HUES64 (cell line): ENCODE measurements around the gene NUP93.

Experiments used
- H3K27ac ChIP-seq: 2 replicates; pipeline ENCODE4 v1.7.0; 2013; ENCODE audit warnings: low read depth, low read length, inconsistent platforms
- H3K27me3 ChIP-seq: 2 replicates; pipeline ENCODE4 v1.6.1; 2013; ENCODE audit warnings: mild to moderate bottlenecking, low read length; ENCODE audit not compliant: insufficient read depth
- H3K36me3 ChIP-seq: 2 replicates; pipeline ENCODE4 v1.6.1; 2013; ENCODE audit warnings: mild to moderate bottlenecking, low read length; ENCODE audit not compliant: insufficient read depth
- H3K4me1 ChIP-seq: 2 replicates; pipeline ENCODE4 v1.6.1; 2013; ENCODE audit warnings: mild to moderate bottlenecking, low read length, moderate library complexity; ENCODE audit not compliant: insufficient read depth
- H3K4me3 ChIP-seq: 2 replicates; pipeline ENCODE4 v1.5.1; 2013; ENCODE audit warnings: mild to moderate bottlenecking, low read length, moderate library complexity
- H3K9ac ChIP-seq: 2 replicates; pipeline ENCODE4 v1.6.1; 2013; ENCODE audit warnings: mild to moderate bottlenecking, low read depth, low read length
- H3K9me3 ChIP-seq: 2 replicates; pipeline ENCODE4 v1.6.1; 2013; ENCODE audit warnings: low read depth, low read length; ENCODE audit not compliant: insufficient read depth
- WGBS: fragments of 150-250, 120-280 bp; methylation state at CpG from one replicate; pipeline ENCODE4 v1.1.7; 2013; ENCODE audit warnings: missing lambda C conversion rate; 5-methylcytosine and 5-hydroxymethylcytosine counted together

Gene NUP93

GRCh38 chr16:56851671-56852400, 121.9 kb downstream of the NUP93 start:
- Histone ChIP-seq H3K4me3 (no peak overlapping the region), H3K9me3 (no peaks in the 10 kb centered on the region), H3K27ac (no peak overlapping the region), H3K4me1 (peaks cover 24% of the 10 kb centered on the region; the same call in 1 of the 2 replicates), H3K27me3 (no peaks in the 10 kb centered on the region), H3K36me3 (no peaks in the 10 kb centered on the region), H3K9ac (no peak overlapping the region)
- 61% methylated on average over 7 of the region's 8 CpGs for WGBS

- no peak overlapping the region for H3K9ac ChIP-seq
- 82% methylated on average over 3 of the region's 3 CpGs for WGBS
- no peak overlapping the region for H3K27ac ChIP-seq
- H3K4me3 ChIP-seq, result no peak overlapping the region
- H3K4me1 ChIP-seq, result peaks cover 24% of the 10 kb centered on the region; the same call in 1 of the 2 replicates
- H3K27me3 ChIP-seq, result no peaks in the 10 kb centered on the region
- H3K36me3 ChIP-seq, result no peaks in the 10 kb centered on the region
- H3K9me3 ChIP-seq, result no peaks in the 10 kb centered on the region
Measured at GRCh38 chr16:56852401-56852730, 122.4 kb downstream of the NUP93 start.

- Histone ChIP-seq H3K9me3 (no peaks in the 10 kb centered on the region), H3K36me3 (no peaks in the 10 kb centered on the region), H3K27me3 (no peaks in the 10 kb centered on the region), H3K4me3 (no peak overlapping the region), H3K4me1 (peaks cover 23% of the 10 kb centered on the region; the same call in 1 of the 2 replicates), H3K9ac (no peak overlapping the region), H3K27ac (no peak overlapping the region)
- WGBS, result 95% methylated on average over 11 of the region's 11 CpGs
Measured at GRCh38 chr16:56852968-56853367, 123.0 kb downstream of the NUP93 start.

- Histone ChIP-seq H3K27ac (no peak overlapping the region), H3K36me3 (no peaks in the 10 kb centered on the region), H3K4me3 (no peak overlapping the region), H3K9me3 (no peaks in the 10 kb centered on the region), H3K27me3 (no peaks in the 10 kb centered on the region), H3K9ac (no peak overlapping the region), H3K4me1 (peaks cover 8% of the 10 kb centered on the region; the same call in 1 of the 2 replicates)
- WGBS, result 90% methylated on average over 6 of the region's 6 CpGs
Measured at GRCh38 chr16:56855201-56855600, 125.3 kb downstream of the NUP93 start.

- no peaks in the 10 kb centered on the region for H3K27me3 ChIP-seq
- no peaks in the 10 kb centered on the region for H3K36me3 ChIP-seq
- H3K9me3 ChIP-seq, result no peaks in the 10 kb centered on the region
- H3K4me1 ChIP-seq, result peaks cover 8% of the 10 kb centered on the region; the same call in 1 of the 2 replicates
- no peak overlapping the region for H3K4me3 ChIP-seq
- 85% methylated on average over 4 of the region's 4 CpGs for WGBS
- no peak overlapping the region for H3K9ac ChIP-seq
- H3K27ac ChIP-seq, result no peak overlapping the region
Measured at GRCh38 chr16:56855946-56856345, 126.0 kb downstream of the NUP93 start.

- no peaks in the 10 kb centered on the region for H3K9me3 ChIP-seq
- no peak overlapping the region for H3K4me3 ChIP-seq
- H3K4me1 ChIP-seq, result peaks cover 4% of the 10 kb centered on the region; the same call in 1 of the 2 replicates
- no peak overlapping the region for H3K9ac ChIP-seq
- no peak overlapping the region for H3K27ac ChIP-seq
- 88% methylated on average over 5 of the region's 6 CpGs for WGBS
- no peaks in the 10 kb centered on the region for H3K27me3 ChIP-seq
- no peaks in the 10 kb centered on the region for H3K36me3 ChIP-seq
Measured at GRCh38 chr16:56856876-56857447, 127.0 kb downstream of the NUP93 start.

GRCh38 chr16:56858374-56858773, 128.4 kb downstream of the NUP93 start:
- no peaks in the 10 kb centered on the region for H3K27me3 ChIP-seq
- no peak overlapping the region for H3K9ac ChIP-seq
- no peaks in the 10 kb centered on the region for H3K9me3 ChIP-seq
- H3K4me3 ChIP-seq, result no peak overlapping the region
- no peaks in the 10 kb centered on the region; the same call in 1 of the 2 replicates for H3K4me1 ChIP-seq
- WGBS, result 96% methylated on average over 11 of the region's 14 CpGs
- no peak overlapping the region for H3K27ac ChIP-seq
- H3K36me3 ChIP-seq, result no peaks in the 10 kb centered on the region

GRCh38 chr16:56859636-56860035, 129.7 kb downstream of the NUP93 start:
- Histone ChIP-seq H3K4me1 (no peaks in the 10 kb centered on the region; the same call in 1 of the 2 replicates), H3K36me3 (no peaks in the 10 kb centered on the region), H3K9me3 (no peaks in the 10 kb centered on the region), H3K4me3 (no peak overlapping the region), H3K27me3 (no peaks in the 10 kb centered on the region), H3K27ac (no peak overlapping the region), H3K9ac (no peak overlapping the region)
- WGBS, result 95% methylated on average over 2 of the region's 2 CpGs

- Histone ChIP-seq H3K9me3 (no peaks in the 10 kb centered on the region), H3K36me3 (no peaks in the 10 kb centered on the region), H3K27ac (no peak overlapping the region), H3K9ac (no peak overlapping the region), H3K27me3 (no peaks in the 10 kb centered on the region), H3K4me3 (no peak overlapping the region), H3K4me1 (no peaks in the 10 kb centered on the region; the same call in 1 of the 2 replicates)
- 93% methylated on average over 9 of the region's 9 CpGs for WGBS
Measured at GRCh38 chr16:56860226-56861020, 130.5 kb downstream of the NUP93 start.

GRCh38 chr16:56861092-56861610, 131.2 kb downstream of the NUP93 start:
- Histone ChIP-seq H3K9ac (no peak overlapping the region), H3K4me3 (no peak overlapping the region), H3K4me1 (no peaks in the 10 kb centered on the region; the same call in 1 of the 2 replicates), H3K27ac (no peak overlapping the region), H3K36me3 (no peaks in the 10 kb centered on the region), H3K27me3 (no peaks in the 10 kb centered on the region), H3K9me3 (no peaks in the 10 kb centered on the region)
- 37% methylated on average over 3 of the region's 3 CpGs for WGBS

- no peaks in the 10 kb centered on the region; the same call in 1 of the 2 replicates for H3K4me1 ChIP-seq
- no peaks in the 10 kb centered on the region for H3K9me3 ChIP-seq
- 86% methylated on average over 8 of the region's 8 CpGs for WGBS
- H3K9ac ChIP-seq, result no peak overlapping the region
- H3K36me3 ChIP-seq, result no peaks in the 10 kb centered on the region
- no peak overlapping the region for H3K4me3 ChIP-seq
- no peak overlapping the region for H3K27ac ChIP-seq
- H3K27me3 ChIP-seq, result no peaks in the 10 kb centered on the region
Measured at GRCh38 chr16:56861756-56862155, 131.8 kb downstream of the NUP93 start.
